HG02623 (cell line): ENCODE data around the gene MYO1H.
"Not testable (repeated sequence)": the region's sequence is repeated elsewhere in the genome, so short reads cannot be mapped to it uniquely, and the experiment has no call there.

ENCODE experiments used
- ATAC-seq: cut with Tn5 transposase; IDR thresholded peaks from one replicate; pipeline ENCODE4 v1.9.1; 2021; ENCODE audit warnings: moderate library complexity; ENCODE audit not compliant: unreplicated experiment

The MYO1H gene

GRCh38 chr12:109347589-109347988 is at the start of gene MYO1H:
TSS of gene MYO1H (plus strand) at chr12:109347900. CDS start at chr12:109347961, 61 bp downstream.
- ATAC-seq, result no peak

GRCh38 chr12:109299849-109300248 is 47.9 kb upstream of the MYO1H start:
- ATAC-seq, result no peak

GRCh38 chr12:109301643-109302168 is 46.0 kb upstream of the MYO1H start:
- no peak for ATAC-seq

GRCh38 chr12:109302358-109302757 is 45.3 kb upstream of the MYO1H start:
- no peak for ATAC-seq

GRCh38 chr12:109302770-109303169 is 44.9 kb upstream of the MYO1H start:
- no peak for ATAC-seq

GRCh38 chr12:109304485-109304884 is 43.2 kb upstream of the MYO1H start:
- ATAC-seq, result no peak

GRCh38 chr12:109305547-109305946 is 42.2 kb upstream of the MYO1H start:
- ATAC-seq, result no peak

- ATAC-seq, result no peak
Measured at GRCh38 chr12:109307051-109307450, 40.6 kb upstream of the MYO1H start.

GRCh38 chr12:109308534-109309380 is 38.9 kb upstream of the MYO1H start, which contains the start of gene FOXN4:
TSS of gene FOXN4 (minus strand) at chr12:109309284. CDS start at chr12:109308321, 963 bp downstream.
- ATAC-seq, result no peak

- ATAC-seq, result no peak
Measured at GRCh38 chr12:109309381-109310246, 38.1 kb upstream of the MYO1H start.

- no peak for ATAC-seq
Measured at GRCh38 chr12:109310247-109311125, 37.2 kb upstream of the MYO1H start.

- not testable (repeated sequence) for ATAC-seq
Measured at GRCh38 chr12:109321294-109321693, 26.4 kb upstream of the MYO1H start.

- no peak for ATAC-seq
Measured at GRCh38 chr12:109329003-109329402, 18.7 kb upstream of the MYO1H start.

GRCh38 chr12:109329686-109330085 is 18.0 kb upstream of the MYO1H start:
- no peak for ATAC-seq

GRCh38 chr12:109330282-109331230 is 17.1 kb upstream of the MYO1H start:
- no peak for ATAC-seq

GRCh38 chr12:109331301-109331952 is 16.3 kb upstream of the MYO1H start:
- ATAC-seq, result no peak

GRCh38 chr12:109334887-109335286 is 12.8 kb upstream of the MYO1H start:
- ATAC-seq, result no peak

GRCh38 chr12:109336593-109336992 is 11.1 kb upstream of the MYO1H start:
- no peak for ATAC-seq

GRCh38 chr12:109343677-109344076 is 4.0 kb upstream of the MYO1H start:
- no peak for ATAC-seq
